Measurements from ENCODE around the gene STAC2.
"Not testable (repeated sequence)": the region's sequence is repeated elsewhere in the genome, so short reads cannot be mapped to it uniquely, and the experiment has no call there.

STAC2 gene

GRCh38 chr17:39225308-39225958 is at the start of gene STAC2:
STAC2 (minus strand) TSS chr17:39225945; CDS start chr17:39225502, 443 bp downstream.
- DNase-seq (ENCODE audit: low read depth): no peak

DNA sequence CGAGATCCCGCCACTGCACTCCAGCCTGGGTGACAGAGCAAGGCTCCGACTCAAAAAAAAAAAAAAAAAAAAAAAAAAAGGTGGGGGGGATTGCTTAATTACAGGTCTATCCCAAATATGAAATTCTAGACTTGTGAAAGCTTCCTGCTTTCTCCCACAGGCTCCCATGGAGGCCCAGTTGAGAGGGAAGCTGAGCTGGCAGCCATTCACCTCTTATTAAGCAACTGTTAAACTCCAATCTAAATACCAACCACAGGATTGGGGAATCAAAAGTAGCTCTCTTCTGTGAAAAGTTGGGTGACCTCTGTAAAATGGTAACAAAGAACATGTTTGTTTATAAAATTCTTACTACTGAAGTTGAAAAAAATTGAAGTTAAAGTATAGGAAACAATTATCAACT is 45.8 kb upstream of the STAC2 start:
- no peak for DNase-seq (ENCODE audit: low read depth)

- DNase-seq (ENCODE audit: low read depth): no peak
Measured at GRCh38 chr17:39270923-39271322, 45.2 kb upstream of the STAC2 start.

DNA sequence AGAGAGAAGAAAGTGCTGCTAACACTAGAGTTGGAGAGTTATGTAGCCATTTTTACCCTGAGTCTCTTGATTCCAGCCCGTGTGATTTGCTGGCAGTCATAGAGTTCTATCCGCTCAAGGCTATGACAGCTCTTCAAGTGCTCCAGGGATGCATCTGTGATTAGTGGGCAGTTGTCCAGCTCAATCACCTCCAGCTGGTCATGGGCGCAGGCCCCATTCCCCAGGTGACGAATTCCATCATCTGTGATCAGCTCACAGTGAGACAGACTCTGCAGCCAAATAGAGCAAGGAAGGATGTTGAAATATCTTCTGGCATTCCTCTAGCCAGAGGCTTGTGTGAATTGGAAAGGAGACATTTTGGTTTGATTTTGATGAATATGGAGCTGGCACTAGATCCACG is 38.4 kb upstream of the STAC2 start:
- no peak for DNase-seq (ENCODE audit: low read depth)

GRCh38 chr17:39261286-39261685 is 35.5 kb upstream of the STAC2 start:
- DNase-seq (ENCODE audit: low read depth): no peak

- no peak for DNase-seq (ENCODE audit: low read depth)
Measured at GRCh38 chr17:39252788-39253460, 27.2 kb upstream of the STAC2 start.

GRCh38 chr17:39251997-39252396 is 26.3 kb upstream of the STAC2 start:
- DNase-seq (ENCODE audit: low read depth): no peak

DNA sequence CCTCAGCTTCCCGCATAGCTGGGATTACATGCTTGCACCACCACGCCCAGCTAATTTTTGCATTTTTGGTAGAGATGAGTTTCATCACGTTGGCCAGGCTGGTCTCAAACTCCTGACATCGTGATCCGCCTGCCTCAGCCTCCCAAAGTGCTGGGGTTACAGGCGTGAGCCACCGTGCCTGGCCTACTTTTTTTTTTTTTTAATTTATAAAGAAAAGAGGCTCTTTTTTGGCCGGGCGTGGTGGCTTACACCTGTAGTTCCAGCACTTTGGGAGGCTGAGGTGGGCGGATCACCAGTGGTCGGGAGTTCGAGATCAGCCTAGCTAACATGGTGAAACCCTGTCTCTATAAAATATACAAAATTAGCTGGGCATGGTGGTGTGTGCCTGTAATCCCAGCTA is 24.3 kb upstream of the STAC2 start:
- not testable (repeated sequence) for DNase-seq (ENCODE audit: low read depth)

GRCh38 chr17:39246274-39246673 is 20.5 kb upstream of the STAC2 start:
- no peak for DNase-seq (ENCODE audit: low read depth)

DNA sequence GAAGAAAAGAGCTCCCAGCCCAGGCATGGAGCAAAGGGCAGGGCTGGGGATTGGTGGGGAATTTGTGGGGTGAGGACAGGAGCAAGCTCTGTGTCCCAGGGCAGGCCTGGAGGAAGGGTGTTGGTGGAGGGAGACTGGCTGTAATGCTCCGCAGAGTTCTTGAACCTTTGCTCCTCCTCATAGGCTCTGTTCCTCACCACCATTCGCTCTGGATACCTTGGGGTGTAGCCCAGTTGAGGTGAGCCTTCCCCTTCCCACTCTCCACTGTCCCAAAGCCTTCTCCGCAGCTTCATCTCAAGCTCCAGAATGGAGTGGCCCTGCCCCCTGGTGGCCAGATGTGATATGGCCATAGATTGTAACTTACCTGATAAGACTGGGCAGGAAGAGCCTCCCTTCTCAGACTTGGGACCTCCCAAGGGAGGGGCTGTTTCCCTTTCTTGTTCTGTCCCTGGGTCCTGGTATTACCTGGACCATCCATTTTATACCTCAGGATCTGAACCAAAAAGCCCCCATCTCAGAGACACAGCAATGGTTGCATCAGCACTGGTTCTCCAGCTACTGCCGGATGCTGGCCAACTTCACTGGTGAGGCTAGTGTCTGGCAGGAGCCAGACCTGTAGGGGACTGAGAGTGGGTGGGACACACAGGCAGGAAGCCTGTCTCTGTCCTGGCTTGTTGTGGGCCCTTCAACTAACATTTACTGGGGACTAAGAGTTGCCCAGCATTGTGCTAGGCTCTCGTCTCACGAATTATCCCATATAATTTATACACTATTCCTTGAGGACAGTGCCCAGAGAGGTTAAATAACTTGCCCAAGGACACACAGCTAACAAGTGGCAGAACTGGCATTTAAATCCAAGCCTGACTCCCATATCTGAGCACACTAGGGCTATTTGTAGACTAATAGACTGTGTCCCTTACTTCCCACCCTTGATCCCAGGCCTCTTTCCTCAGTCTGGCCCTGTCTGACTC is 19.1 kb upstream of the STAC2 start:
- peak; percentile 80 for DNase-seq (ENCODE audit: low read depth)

DNA sequence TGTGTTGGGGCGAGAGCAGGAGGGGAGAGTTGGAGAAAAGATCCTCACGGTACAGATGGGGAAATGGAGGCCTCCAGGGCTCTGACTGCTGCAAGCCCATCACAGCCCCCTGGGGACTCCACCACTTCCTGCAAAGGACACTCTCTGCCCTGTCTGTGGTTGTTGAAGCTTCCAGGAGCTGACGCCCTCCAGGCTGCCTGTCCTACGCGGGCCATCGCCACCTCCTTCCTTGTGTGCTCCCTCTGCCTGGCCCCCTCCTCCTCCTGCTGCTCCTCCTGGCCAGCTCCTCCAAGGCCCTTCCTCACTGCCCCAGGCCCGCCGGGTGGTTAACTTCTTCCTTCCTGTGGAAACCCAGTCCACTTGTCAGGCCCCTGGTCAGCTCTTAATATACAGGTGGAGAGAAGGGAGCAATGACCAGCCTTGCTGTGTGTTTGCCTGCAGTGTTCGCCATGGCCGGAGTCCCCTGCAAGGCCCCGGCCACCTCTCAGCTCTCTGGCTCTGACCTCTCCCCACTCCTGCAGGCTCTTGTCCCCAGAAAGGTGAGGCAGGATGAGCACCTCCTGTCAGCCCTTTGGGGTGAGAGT is 18.4 kb upstream of the STAC2 start:
- DNase-seq (ENCODE audit: low read depth): peak; percentile 58

DNA sequence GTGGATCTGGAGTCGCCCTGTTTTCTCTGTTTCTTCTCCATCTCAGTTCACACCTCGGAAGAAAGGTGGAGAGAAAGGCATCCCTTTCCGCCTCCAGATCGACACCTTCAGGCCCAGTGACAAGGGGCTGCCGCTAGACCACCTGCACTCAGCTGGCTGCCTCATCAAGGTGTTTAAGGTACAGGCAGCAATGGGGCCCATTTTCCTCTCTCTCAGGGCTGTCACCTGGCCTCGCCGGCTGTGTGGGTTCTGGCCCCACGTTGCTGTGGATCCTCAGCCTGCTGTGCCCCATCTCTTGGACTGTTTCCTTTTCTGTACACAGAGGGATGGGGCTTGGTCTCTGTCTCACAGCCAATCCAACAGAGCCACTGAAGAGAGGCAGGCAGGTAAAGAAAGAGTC is 17.4 kb upstream of the STAC2 start:
- no peak for DNase-seq (ENCODE audit: low read depth)

DNA sequence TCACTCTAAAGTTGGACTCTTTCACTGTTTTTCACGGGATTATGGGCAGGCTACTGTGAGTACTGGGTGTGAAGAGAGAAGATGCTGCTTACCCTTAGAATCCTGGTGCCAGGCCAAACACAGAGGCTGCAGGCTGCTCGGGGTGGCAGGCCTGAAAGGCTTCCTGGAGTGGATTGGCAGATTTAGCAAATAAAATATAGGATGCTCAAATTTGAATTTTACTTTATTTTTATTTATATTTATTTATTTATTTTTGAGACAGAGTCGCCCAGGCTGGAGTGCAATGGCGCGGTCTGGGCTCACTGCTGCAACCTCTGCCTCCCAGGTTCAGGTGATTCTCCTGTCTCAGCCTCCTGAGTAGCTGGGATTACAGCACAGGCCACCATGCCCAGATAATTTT is 14.9 kb upstream of the STAC2 start:
- no peak for DNase-seq (ENCODE audit: low read depth)

GRCh38 chr17:39239640-39240314 is 14.0 kb upstream of the STAC2 start:
- no peak for DNase-seq (ENCODE audit: low read depth)

GRCh38 chr17:39238311-39238972 is 12.7 kb upstream of the STAC2 start:
- DNase-seq (ENCODE audit: low read depth): no peak

- DNase-seq (ENCODE audit: low read depth): no peak
Measured at GRCh38 chr17:39237586-39237985, 11.8 kb upstream of the STAC2 start.

DNA sequence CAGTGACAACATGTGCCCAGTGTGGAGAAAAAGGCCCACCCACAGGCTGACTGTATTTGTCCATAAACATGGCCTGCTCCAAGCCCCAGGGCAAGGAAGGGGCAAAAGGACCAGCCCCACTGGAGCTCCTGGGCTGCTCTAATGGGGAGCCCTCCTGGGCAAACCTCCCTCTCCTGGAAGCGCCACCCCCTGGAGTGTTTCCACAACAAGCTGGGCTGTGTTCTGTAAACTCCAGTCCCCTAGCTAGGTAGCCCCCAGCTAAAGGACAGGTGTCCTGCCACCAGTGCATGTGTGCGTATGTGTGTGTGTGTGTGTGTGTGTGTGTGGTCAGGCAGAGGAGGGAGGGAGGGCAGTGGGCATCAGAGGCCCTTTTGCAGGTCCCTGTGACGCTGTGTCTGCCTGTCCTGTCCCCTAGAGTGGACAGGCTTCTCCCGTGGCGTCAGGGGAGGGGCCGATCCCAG is 11.3 kb upstream of the STAC2 start:
- no peak for DNase-seq (ENCODE audit: low read depth)

DNA sequence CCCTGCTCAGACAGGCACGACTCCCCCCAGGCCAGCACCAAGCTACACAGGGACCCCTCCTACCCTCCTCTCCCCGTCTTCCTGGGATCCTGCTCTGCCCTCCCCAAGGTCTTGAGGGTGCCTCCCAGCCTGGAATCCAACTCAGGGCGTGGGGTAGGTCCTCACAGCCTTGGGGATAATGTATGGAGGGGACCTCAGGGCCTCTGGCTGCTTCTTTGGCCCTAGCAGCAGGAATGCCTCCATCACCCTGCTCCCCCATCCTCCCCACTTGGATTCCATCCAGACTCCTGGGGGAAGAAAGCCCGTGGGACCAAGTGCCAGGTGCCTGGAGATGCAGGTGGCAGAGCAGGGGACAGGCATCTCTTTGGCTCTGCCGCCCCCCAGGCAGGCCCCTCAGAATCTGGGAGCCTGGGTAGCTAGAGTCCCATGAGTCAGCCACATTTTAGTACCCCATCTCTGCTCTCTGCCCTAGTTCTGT is 10.7 kb upstream of the STAC2 start:
- DNase-seq (ENCODE audit: low read depth): no peak

DNA sequence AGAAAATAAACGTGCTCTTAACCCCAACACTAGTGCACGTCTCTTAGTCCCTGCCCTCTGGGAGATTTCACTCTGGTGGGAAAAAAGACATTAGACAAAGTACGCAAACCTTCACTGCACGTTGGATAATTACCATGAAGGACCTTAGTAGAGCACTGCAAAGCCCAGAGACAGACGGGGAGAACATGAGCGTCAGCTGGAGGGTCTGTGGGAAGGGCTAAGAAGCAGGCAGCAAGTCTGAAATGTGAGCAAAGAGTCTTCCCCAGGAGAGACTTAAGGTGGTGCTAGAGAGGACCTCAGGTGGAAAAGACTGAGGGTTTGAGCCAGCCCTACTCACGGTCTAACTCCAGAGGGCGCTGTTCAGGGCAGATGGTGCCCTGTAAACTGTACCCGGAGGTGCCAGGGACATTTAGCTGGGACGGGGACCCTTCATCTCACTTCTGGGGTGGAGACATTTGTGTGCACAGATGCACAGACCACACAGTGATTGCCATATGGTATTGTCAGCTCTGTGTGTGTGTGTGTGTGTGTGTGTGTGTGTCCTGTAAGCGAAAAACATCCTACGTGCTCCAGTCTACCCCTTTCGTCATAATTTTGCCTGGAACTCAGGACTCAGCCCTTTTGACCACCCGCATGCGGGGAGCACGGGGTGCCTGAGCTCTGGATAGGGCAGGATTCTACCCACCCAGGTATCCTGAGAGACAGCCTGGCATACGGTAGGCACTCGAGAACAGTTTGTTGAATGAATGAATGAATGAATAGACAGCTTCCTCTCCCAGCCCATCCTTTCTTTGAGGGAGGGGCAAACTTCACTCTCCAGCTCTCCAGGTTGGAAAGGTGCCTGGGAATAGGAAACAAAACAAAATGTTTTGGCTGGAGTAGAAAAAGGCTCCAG is 10.1 kb upstream of the STAC2 start:
- DNase-seq (ENCODE audit: low read depth): peak; percentile 51
